Measurements from ENCODE around the gene JAG1.

DNA sequence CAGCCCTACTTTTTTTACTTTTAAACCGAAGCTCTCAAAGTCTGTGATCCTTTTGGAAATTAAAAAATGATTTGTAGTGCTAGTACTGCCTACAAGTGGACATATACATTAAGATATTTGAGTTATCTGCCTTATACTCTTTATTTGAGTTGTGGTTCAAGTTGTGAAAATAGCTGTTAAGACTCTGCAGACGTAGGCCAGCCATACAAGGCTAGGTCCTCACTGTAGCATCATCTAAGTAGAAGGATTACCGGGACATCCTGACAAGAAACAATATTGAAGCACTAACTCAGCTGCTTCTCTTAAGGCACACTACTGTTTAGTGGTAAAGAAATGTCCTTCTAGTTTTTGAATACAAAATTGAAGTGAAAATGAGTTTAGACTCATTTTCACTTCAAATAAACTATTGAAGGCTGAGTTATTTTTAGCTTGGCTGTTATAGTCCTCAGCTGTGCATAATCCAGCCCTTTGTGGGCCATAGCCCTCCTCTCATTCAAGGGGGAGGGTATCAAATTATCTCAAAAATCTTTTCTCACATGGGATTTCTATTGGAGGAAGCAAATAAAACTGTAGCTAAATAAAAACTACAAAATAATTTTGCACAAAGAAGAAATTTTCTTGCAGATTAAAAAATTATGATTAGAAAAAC lies 68.1 kb downstream of the JAG1 start:
- TF ChIP-seq, protein P1, sequence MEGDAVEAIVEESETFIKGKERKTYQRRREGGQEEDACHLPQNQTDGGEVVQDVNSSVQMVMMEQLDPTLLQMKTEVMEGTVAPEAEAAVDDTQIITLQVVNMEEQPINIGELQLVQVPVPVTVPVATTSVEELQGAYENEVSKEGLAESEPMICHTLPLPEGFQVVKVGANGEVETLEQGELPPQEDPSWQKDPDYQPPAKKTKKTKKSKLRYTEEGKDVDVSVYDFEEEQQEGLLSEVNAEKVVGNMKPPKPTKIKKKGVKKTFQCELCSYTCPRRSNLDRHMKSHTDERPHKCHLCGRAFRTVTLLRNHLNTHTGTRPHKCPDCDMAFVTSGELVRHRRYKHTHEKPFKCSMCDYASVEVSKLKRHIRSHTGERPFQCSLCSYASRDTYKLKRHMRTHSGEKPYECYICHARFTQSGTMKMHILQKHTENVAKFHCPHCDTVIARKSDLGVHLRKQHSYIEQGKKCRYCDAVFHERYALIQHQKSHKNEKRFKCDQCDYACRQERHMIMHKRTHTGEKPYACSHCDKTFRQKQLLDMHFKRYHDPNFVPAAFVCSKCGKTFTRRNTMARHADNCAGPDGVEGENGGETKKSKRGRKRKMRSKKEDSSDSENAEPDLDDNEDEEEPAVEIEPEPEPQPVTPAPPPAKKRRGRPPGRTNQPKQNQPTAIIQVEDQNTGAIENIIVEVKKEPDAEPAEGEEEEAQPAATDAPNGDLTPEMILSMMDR (IDR thresholded peaks at IDR 0.05), result no peak
- TF ChIP-seq POLR2AphosphoS5 (IDR thresholded peaks at IDR 0.05) (no peak), POLR2A (IDR thresholded peaks at IDR 0.05; ENCODE audit: low read depth) (no peak)

Data from esophagus muscularis mucosa (tissue), 3 donors.